Colonic mucosa (tissue), 4 donors: ENCODE measurements around the gene RNF223. TPM values are rescaled to one million over a fixed set of nuclear protein-coding genes. Genes with fewer than 3 reads are reported as not detected.
A peak's percentile ranks its signal among the peaks of the same experiment; 100 is the strongest.

Experiments
- DNase-seq: peaks from one replicate; pipeline ENCODE4 v3.0.0-alpha.2; 2020
- H3K27ac ChIP-seq: fragments of 200-600 bp; one replicate; pipeline ENCODE4 v1.8.0; 2021
- H3K27me3 ChIP-seq: fragments of 200-600 bp; one replicate; pipeline ENCODE4 v1.8.0; 2021
- H3K36me3 ChIP-seq: fragments of 200-600 bp; one replicate; pipeline ENCODE4 v1.8.0; 2021
- H3K4me1 ChIP-seq: fragments of 200-600 bp; one replicate; pipeline ENCODE4 v1.8.0; 2021; ENCODE audit warnings: mild to moderate bottlenecking
- H3K4me3 ChIP-seq: fragments of 200-600 bp; one replicate; pipeline ENCODE4 v1.8.0; 2021
- H3K9ac ChIP-seq, 2 donors: one replicate each; pipeline ENCODE4 v1.7.0; 2013; ENCODE audit warnings: control low read depth in 2 of 2, low read depth in 2 of 2, low read length in 2 of 2
- H3K9me3 ChIP-seq: fragments of 200-600 bp; one replicate; pipeline ENCODE4 v1.8.0; 2021
- intact Hi-C: fragments of 100-400 bp; cut with DNase I; formaldehyde crosslinking; loops from one replicate; pipeline ENCODE4 v1.14.1; 2022
- total RNA-seq, 2 donors: library from RNA; stranded (reverse); fragmentation: NEBNext Ultra II Directional in 1 of 2; extraction: Animal tissue kit (Norgen Biotek cat#: 25700) in 1 of 2; gene quantifications; one replicate each; pipeline ENCODE4 v1.2.1, GENCODE V29; 2021
- TF ChIP-seq, protein P1 (sequence below): fragments of 200-600 bp; IDR thresholded peaks from one replicate; pipeline ENCODE4 v1.8.0; 2022; ENCODE audit warnings: antibody characterized with exemption, mild to moderate bottlenecking
- donor health status: healthy.
- donor health status: DM: no; HTN: no; CAD: no.
- donor health status: DM: no; HTN: no; CAD: no.

The RNF223 gene
- total RNA-seq = 1 to 10 TPM; 5.1 to 5.7 TPM

DNA sequence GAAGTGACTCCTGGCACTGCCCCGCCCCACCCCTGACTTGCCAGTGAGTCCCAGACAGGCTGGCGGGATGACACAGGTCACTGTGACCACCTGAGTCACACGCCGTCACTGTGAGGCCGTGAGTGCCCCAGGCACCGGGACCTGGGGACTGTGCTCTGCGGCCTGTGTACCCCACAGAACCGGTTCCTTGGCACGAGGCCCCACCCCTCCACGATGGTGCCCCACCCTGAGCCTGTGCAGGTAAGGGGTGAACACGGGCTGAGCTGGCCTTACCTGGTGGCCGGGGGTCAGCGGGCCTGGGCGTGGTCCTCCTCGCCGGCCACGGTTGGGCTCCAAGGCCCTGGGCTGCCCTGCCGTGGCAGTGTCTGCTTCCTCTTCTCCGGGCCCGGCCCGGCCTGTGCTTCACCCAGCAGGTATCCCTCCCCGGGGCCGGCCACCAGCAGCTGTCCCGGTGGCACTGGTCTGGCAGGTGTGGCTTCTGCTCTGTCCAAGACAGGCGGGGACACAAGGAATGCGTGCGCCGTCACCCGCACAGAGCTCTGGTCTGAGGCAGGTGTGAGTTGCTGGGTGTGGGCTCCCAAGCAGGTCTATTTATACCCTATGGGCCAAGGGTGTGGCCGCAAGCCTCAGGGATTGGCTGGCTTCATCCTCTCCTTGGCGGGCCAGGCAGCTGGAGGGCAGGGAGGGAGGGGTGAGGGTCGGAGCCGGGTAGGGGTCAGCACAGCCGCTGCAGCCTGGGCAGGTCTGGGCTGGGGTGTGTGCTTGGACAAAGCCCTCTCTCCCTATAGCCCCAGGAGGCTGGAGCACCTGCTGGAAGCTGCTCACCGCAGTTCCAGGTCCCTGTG lies at the start of gene RNF223:
TSS of gene RNF223 (minus strand) at position 564 of the 845 bp plus-strand sequence. CDS start 1,740 bp downstream, outside the sequence.
- intact Hi-C loops = no loop called here
- DNase-seq = peak; percentile 89
- peaks cover 5% of the 10 kb centered on the region for H3K4me1 ChIP-seq
- peak within 1 kb of the TSS; percentile 77 for H3K27ac ChIP-seq
- no peaks in the 10 kb centered on the region for H3K36me3 ChIP-seq
- peak within 1 kb of the TSS; percentile 46 to 55 for H3K9ac ChIP-seq
- no peaks in the 10 kb centered on the region for H3K9me3 ChIP-seq
- H3K27me3 ChIP-seq = peaks cover 4% of the 10 kb centered on the region
- H3K4me3 ChIP-seq = peak within 1 kb of the TSS; percentile 28
- TF ChIP-seq, protein P1, sequence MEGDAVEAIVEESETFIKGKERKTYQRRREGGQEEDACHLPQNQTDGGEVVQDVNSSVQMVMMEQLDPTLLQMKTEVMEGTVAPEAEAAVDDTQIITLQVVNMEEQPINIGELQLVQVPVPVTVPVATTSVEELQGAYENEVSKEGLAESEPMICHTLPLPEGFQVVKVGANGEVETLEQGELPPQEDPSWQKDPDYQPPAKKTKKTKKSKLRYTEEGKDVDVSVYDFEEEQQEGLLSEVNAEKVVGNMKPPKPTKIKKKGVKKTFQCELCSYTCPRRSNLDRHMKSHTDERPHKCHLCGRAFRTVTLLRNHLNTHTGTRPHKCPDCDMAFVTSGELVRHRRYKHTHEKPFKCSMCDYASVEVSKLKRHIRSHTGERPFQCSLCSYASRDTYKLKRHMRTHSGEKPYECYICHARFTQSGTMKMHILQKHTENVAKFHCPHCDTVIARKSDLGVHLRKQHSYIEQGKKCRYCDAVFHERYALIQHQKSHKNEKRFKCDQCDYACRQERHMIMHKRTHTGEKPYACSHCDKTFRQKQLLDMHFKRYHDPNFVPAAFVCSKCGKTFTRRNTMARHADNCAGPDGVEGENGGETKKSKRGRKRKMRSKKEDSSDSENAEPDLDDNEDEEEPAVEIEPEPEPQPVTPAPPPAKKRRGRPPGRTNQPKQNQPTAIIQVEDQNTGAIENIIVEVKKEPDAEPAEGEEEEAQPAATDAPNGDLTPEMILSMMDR = no peak

GRCh38 chr1:1122981-1123480 lies 48.9 kb upstream of the RNF223 start:
- H3K27me3 ChIP-seq = no peaks in the 10 kb centered on the region
- intact Hi-C loops = loop anchor here (5.0 kb wide), 2 partner anchors 129 to 169 kb away; no protein-coding TSS in a partner anchor
- H3K27ac ChIP-seq = peak overlapping the region; percentile 50
- H3K9me3 ChIP-seq = no peaks in the 10 kb centered on the region
- DNase-seq = peak; percentile 77
- TF ChIP-seq, protein P1 = no peak
- no peaks in the 10 kb centered on the region for H3K36me3 ChIP-seq
- peak overlapping the region; percentile 79 to 84 for H3K9ac ChIP-seq
- H3K4me3 ChIP-seq = peak overlapping the region; percentile 21
- H3K4me1 ChIP-seq = peaks cover 14% of the 10 kb centered on the region

- peak; percentile 90 for DNase-seq
- Histone ChIP-seq H3K27me3 (no peaks in the 10 kb centered on the region), H3K27ac (peak overlapping the region; percentile 50), H3K9me3 (no peaks in the 10 kb centered on the region), H3K9ac (peak overlapping the region; percentile 79 to 84), H3K4me3 (peak overlapping the region; percentile 21), H3K36me3 (no peaks in the 10 kb centered on the region), H3K4me1 (peaks cover 14% of the 10 kb centered on the region)
- intact Hi-C loops = loop anchor here (5.0 kb wide), 2 partner anchors 130 to 170 kb away; no protein-coding TSS in a partner anchor
- TF ChIP-seq, protein P1 = peak; percentile 83
These were observed 48.1 kb upstream of the RNF223 start for GRCh38 chr1:1122078-1122811.

DNA sequence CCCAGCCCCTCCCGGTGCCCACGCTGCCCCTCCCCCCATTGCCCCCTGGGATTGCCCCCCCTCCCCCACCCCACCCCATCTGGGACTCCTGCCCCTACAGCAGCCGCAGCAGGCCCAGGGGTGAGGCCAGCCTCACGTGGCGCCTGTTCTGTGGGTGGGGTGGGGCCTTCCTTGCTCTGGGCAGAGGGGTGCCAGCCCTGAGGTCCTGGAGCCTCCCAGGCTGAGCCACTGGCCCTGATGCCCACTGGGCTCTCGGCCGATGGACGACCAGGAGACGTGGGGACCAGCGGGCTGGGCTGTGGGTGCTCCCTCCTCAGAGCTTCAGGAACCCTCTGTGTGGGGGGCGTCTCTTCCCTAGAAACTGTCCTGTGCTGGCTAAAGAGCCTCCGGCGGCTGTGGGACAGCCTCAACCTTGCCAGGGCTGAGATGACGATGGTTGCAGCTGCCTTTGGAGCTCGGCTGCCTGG lies 47.5 kb upstream of the RNF223 start:
- peaks cover 14% of the 10 kb centered on the region for H3K4me1 ChIP-seq
- peak overlapping the region; percentile 35 to 79 for H3K9ac ChIP-seq
- intact Hi-C loops = loop anchor here (5.0 kb wide), 2 partner anchors 131 to 171 kb away; no protein-coding TSS in a partner anchor
- TF ChIP-seq, protein P1 = no peak
- H3K4me3 ChIP-seq = peak overlapping the region; percentile 21
- DNase-seq = peak; percentile 36
- H3K27me3 ChIP-seq = no peaks in the 10 kb centered on the region
- H3K9me3 ChIP-seq = no peaks in the 10 kb centered on the region
- no peak overlapping the region for H3K27ac ChIP-seq
- H3K36me3 ChIP-seq = no peaks in the 10 kb centered on the region
